GM19239 (cell line): ENCODE results near the gene RETREG1.
"Not testable (repeated sequence)": the region's sequence is repeated elsewhere in the genome, so short reads cannot be mapped to it uniquely, and the experiment has no call there.

Experiments used
- DNase-seq: peaks from one replicate; pipeline ENCODE4 v3.0.0; 2011; ENCODE audit warnings: low spot score; ENCODE audit not compliant: insufficient read length
- FAIRE-seq: peaks from 2 replicates; lab custom pipeline; 2011; peaks lifted over from hg19 to GRCh38; lab: Jason Lieb, UNC

RETREG1 gene

DNA sequence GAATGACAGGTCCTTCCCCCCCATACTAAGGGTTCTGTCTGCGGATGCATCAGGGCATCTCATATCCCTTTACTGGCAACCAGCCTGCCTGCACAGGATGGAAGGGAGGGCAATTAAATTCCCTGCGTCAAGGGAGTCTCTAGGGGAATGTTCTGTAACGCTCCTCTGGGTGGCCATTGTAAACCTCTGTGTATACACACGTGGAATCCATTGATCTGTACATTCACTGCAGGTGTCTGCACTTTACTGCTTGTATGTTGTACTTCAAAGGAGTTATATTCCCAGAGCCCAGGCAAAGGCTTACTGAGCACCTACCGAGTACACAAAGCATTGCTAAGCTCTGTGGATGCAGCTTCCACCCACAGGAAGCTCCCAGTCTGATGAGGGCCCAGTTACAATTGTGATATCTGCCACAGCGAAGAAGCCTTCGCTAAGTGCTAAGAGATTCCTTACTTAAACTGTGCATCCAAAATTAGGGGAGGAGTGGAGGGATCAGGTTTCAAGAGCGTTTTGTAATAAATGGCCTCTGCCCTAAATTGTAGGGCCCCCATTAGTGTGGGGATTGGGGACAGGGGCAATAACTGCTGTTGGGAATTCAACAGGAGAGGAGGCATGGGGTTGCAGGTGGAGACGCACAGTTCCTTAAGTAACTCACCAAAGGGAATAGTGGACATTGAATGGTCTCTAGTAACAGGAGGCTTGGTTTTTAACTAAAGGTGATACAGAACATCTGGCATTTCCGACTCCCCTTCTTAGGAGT is 1.5 kb upstream of the RETREG1 start:
- FAIRE-seq (no peak), DNase-seq (no peak)

- no peak for DNase-seq
- FAIRE-seq, result no peak
Measured at GRCh38 chr5:16617274-16617968, 624 bp upstream of the RETREG1 start.

DNA sequence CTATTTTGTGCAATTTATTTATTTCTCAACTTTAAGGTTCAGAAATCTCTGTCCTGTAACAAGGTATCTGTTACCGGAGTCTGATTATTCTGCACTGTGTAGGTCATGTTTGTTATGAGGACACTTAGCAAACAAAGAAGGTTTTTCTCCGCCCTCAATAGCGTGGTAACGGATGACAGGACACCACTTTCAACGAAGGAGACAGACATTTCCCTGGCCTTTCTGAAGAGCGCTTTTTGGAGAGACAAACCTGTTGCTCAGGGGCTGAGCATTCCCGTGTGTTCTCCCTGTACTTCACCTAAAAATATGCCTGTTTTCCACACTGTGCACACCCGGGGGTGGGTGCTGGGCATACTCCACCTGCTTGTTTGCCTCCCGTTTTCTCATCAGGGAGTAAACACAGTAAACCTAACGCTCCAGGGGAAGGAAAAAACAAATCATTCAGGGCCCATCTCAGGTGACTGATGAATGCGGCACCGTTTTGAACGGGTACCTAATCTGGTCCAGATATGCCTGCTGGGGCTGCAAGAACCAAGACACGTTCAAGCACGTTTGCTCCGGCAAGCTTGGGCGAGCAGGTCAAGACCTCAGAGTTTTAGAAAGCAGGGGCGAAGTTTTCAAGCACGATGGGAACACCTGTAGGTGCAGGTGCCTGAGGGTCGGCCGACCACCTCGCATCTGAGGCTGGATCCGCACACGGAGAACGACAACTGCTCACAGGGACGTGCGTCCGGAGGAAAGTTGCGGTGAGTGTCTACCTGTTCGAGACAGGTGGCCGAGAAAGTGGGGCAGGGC is 859 bp downstream of the RETREG1 start:
- no peak for FAIRE-seq
- DNase-seq, result no peak

- no peak for FAIRE-seq
- DNase-seq, result no peak
Measured at GRCh38 chr5:16612007-16612406, 4.8 kb downstream of the RETREG1 start.

DNA sequence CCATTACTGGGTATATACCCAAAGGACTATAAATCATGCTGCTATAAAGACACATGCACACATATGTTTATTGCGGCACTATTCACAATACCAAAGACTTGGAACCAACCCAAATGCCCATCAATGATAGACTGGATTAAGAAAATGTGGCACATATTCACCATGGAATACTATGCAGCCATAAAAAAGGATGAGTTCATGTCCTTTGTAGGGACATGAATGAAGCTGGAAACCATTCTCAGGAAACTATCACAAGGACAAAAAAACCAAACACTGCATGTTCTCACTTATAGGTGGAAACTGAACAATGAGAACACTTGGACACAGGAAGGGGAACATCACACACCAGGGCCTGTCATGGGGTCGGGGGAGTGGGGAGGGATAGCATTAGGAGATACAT is 5.9 kb downstream of the RETREG1 start:
- not testable (repeated sequence) for FAIRE-seq, DNase-seq

DNA sequence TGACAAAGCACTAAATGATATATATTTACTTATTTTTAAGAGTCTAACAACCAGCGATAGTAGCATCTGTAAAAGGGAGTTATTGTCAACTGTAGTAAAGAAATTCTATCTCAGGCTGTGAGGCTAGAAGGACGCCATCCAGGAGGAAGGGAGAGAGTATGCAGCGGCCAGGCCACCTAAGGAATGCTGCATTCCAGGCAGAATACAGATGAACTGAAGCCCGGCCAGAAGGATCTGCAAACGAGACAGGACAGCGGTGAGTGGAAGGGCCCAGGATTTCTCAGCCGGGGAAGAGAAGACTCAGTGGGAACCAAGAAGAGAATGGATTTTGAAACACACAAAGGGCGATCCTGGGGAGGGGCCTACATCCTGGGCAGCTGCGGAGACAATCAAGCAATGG is 7.4 kb downstream of the RETREG1 start:
- FAIRE-seq (no peak), DNase-seq (no peak)

GRCh38 chr5:16606628-16607027 is 10.2 kb downstream of the RETREG1 start:
- DNase-seq (no peak), FAIRE-seq (no peak)

DNA sequence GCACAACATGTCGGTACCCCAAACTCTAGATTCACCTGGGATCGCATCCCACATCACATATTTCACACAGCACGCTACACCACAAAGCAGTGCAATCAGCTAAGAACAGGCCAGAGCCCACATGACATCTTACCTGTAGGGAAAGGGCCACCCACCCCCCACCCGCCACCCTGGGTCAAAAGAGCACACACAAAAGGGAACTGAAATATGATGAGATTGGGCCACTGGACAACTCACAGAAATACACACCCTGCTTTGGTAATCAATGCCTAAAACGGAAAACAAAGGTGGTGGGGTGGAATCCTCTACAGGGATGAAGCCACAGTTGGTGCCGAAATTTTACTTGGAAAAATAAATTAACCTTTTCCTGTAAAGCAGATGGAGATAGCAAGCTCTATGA is 13.1 kb downstream of the RETREG1 start:
- FAIRE-seq (no peak), DNase-seq (no peak)

DNA sequence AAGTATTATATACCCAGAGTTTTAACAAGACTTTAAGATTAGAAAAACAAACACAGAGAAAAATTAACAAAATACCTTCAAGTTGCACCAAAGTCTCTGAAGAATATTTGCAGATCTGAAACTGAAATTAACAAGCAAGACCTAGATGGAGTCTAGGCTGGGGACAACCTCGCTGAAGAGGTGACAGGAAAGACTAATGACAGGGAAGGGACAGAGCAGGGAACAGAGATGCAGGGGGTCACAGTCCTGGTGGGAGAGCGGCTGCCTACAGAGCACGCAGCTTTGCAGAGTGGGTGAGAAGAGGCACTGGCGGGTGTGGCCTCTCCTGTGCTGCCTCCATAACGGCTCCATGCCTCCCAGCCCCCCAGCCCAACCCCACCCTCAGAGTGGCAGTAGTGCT is 13.5 kb downstream of the RETREG1 start:
- FAIRE-seq (no peak), DNase-seq (no peak)

DNA sequence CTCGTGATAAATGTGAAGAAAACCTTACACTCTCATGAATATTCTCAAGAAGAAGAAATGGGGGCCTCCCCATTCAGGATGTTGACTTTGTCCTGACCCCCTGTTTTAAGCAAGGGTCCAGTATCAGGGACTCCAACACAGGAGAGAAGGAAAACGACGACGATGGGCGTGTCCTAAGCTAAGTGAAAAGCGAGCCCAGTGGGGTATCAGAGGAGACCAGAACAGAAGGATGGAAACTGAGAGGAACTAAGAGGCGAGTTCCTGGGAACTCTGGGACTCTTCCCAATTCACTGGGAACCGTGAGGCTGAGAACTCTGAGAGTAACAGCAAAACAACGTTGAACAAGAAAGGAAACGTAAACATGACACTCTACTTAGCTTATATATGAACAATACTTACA is 14.6 kb downstream of the RETREG1 start:
- no peak for FAIRE-seq
- no peak for DNase-seq

DNA sequence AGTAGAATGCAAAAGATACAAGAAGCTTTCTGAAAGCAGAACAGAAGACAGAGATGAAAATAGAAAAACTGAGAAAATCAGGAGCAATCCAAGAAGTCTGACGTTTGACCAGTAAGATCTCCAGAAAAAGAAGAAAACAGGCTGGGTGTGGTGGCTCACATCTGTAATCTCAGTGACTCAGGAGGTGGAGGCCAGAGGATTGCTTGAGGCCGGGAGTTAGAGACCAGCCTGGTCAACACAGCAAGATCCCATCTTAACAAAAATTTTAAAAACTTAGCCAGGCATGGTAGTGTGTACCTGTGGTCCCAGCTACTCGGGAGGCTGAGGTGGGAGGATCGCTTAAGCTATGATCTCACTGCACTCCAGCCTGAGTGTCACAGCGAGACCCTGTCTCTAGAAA is 15.9 kb downstream of the RETREG1 start:
- DNase-seq (no peak), FAIRE-seq (no peak)

DNA sequence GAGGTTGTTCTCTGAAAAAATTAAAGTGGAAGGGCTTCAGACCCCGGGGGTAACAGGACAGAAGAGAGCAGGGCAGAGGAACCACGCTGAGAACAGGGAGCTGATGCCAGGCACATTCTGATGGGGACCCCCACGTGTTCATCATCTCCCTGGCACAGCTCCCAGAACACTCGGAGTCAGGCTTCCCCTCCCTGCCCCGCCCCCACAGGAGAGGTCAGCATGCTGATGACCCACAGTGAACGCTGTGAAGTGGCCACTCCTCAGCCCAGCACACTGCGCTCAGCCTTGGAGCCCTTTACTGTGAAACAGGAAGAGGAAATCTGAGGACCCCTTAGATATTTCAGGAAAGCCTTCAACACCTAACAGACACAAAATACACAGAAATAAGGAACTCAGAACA is 16.4 kb downstream of the RETREG1 start:
- DNase-seq, result no peak

GRCh38 chr5:16597946-16598694 is 18.7 kb downstream of the RETREG1 start:
- no peak for DNase-seq
- FAIRE-seq, result no peak

More for the DNA sequence above, 16.4 kb downstream of the RETREG1 start:
- FAIRE-seq, result no peak

- FAIRE-seq, result no peak
- no peak for DNase-seq
Measured at GRCh38 chr5:16596581-16596940, 20.2 kb downstream of the RETREG1 start.

- FAIRE-seq (no peak), DNase-seq (no peak)
Measured at GRCh38 chr5:16595881-16596580, 20.8 kb downstream of the RETREG1 start.

- no peak for FAIRE-seq
- DNase-seq, result no peak
Measured at GRCh38 chr5:16593628-16594027, 23.2 kb downstream of the RETREG1 start.

GRCh38 chr5:16593013-16593412 is 23.8 kb downstream of the RETREG1 start:
- DNase-seq, result no peak
- no peak for FAIRE-seq

DNA sequence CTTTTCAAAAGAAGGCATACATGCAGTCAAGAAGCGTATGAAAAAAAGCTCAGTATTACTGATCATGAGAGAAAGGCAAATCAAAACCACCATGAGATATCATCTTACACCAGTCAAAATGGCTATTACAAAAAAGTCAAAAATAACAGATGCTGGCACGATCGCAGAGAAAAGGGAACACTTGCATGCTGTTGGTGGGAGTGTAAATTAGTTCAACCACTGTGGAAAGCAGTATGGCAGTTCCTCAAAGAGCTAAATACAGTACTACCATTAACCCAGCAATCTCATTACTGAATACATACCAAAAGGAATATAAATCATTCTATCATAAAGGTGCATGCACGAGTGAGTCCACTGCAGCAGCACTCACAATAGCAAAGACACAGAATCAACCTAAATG is 24.5 kb downstream of the RETREG1 start:
- FAIRE-seq (no peak), DNase-seq (no peak)

DNA sequence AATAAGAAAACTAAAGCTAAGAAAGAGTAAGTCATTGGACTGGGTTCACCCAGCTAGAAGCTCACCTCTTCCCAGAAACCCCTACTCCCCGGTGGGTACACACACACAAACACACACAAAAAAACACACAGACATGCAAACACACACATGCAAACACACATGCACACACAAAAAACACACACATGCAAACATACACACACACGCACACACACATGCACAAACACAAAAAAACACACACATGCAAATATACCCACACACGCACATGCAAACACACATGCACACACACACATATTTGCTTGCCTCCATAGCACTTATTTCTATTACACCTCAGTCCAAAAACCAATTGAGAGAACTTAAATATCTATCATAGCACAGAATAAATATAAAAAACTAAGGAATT is 26.1 kb downstream of the RETREG1 start:
- no peak for FAIRE-seq

GRCh38 chr5:16589658-16590057 is 27.1 kb downstream of the RETREG1 start:
- FAIRE-seq, result no peak

More for the DNA sequence above, 26.1 kb downstream of the RETREG1 start:
- DNase-seq, result no peak

More at GRCh38 chr5:16589658-16590057, 27.1 kb downstream of the RETREG1 start:
- DNase-seq, result no peak
